Neuron (in vitro differentiated cells): ENCODE data around the gene SEC22C.

Source experiments
- H2AFZ ChIP-seq: one replicate; pipeline ENCODE4 v1.6.1; 2013; ENCODE audit warnings: low read depth, mild to moderate bottlenecking, inconsistent platforms, low read length, moderate library complexity
- H3K27me3 ChIP-seq: one replicate; pipeline ENCODE4 v1.6.1; 2013; ENCODE audit warnings: low read length; ENCODE audit not compliant: insufficient read depth
- H3K36me3 ChIP-seq: one replicate; pipeline ENCODE4 v1.6.1; 2013; ENCODE audit warnings: low read length; ENCODE audit not compliant: insufficient read depth
- H3K4me1 ChIP-seq: one replicate; pipeline ENCODE4 v1.6.1; 2013; ENCODE audit warnings: low read length; ENCODE audit not compliant: insufficient read depth
- H3K4me3 ChIP-seq: 2 replicates; pipeline ENCODE4 v1.5.1; 2013; ENCODE audit warnings: mild to moderate bottlenecking, low read length, moderate library complexity
- H3K9me3 ChIP-seq: one replicate; pipeline ENCODE4 v1.6.1; 2013; ENCODE audit warnings: low read length

Gene SEC22C

DNA sequence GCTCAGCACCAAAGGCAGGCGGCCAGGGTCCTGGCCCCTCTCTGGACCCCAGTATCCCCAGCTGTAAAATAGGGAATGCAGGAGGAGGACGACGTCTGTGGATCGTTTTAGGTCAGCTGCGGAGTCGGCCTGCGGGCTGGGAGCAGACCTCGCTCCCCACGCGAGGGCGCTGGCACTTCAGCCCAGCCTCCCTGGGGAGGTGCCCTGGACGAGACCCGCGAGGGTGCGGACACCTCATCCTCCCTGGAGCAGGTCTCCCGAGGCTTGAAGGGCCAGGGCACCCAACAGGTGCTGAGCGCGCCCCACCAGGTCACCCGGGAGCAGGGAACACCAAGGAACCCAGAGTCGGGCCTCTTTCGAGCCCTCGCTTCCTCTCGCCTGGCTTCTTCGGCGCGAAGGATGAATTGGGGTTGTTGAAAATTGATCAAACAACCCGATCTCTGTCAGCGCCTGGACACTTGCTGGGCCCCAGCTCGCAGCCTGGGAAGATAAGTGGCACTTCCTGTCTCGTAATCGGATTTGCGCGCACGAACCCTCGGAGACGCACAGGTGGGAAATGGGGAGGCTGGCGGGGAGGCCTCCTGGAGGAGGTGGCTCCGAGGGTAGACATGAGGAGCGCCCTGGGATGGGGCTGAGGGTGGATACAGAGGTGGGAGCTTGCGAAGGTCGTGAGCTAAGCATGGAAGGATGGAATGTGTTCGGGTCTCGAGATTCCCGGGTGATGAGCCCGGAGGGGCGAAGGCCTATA, 79.9 kb downstream of the SEC22C start:
- Histone ChIP-seq H3K36me3 (no peaks in the 10 kb centered on the region), H3K27me3 (peaks cover 81% of the 10 kb centered on the region), H2AFZ (peak overlapping the region; percentile 24), H3K4me3 (peak overlapping the region; percentile 13), H3K4me1 (peaks cover 10% of the 10 kb centered on the region), H3K9me3 (no peaks in the 10 kb centered on the region)

DNA sequence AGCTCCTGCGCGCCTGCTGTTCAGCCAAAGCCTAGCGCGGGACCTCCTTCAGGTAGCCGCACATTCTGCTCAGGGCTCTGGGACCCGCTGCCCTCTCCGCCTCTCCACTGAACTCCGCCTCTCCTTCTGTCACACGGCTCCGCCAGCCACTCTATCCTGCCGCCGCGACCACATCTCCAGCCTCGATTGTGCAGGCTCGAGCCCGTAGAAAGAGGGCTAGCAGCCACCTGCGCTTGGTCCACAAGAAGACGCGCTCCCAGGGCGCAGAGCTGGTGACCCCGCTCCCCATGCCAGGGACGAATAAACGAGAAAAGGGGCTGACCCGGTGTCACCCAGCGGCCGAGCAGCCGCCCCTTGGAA, 80.5 kb downstream of the SEC22C start:
- Histone ChIP-seq H3K4me3 (no peak overlapping the region), H3K9me3 (no peaks in the 10 kb centered on the region), H3K27me3 (peaks cover 81% of the 10 kb centered on the region), H2AFZ (no peak overlapping the region), H3K4me1 (peaks cover 14% of the 10 kb centered on the region), H3K36me3 (no peaks in the 10 kb centered on the region)

DNA sequence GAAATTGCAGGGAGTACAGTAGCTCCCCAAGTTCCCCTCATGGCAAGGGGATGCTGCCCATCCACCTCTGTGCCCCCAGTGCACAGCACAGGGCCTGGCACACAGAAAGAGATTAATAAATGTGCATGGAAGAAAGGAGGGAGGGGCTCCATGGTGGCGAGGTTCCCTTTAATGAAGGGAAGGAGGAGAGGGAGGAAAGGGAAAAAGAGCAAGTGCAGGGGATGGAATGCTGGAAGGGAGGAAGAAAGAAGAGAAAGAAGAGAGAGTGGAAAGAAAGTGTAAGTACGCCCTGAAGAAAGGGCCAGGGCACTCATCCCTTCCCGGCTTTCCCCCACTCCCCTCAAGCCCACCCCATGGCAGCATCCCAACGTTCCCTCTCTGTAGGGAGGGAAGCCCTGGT, 80.9 kb downstream of the SEC22C start:
- no peak overlapping the region for H3K4me3 ChIP-seq
- no peaks in the 10 kb centered on the region for H3K9me3 ChIP-seq

DNA sequence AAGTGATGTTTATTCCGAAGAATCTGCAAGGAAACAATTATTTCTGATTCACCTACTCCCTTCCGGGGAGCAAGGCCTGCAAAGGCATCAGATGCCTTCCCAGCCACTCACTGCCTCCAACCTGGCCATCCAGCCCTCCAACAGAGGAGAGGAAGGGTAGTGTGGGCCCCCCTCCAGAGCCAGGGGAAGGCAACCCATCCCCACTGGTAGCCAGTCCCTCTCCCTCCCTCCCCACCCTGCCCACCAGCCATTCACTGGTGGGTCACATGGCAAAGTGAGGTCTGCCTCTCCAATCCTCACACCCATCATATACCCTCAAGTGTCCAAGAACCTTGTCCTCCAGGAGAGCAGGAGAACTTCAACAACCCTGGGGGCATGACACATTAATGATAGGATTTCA, 81.7 kb downstream of the SEC22C start:
- Histone ChIP-seq H2AFZ (no peak overlapping the region), H3K9me3 (no peaks in the 10 kb centered on the region), H3K27me3 (peaks cover 71% of the 10 kb centered on the region), H3K4me3 (no peak overlapping the region), H3K36me3 (no peaks in the 10 kb centered on the region), H3K4me1 (peaks cover 16% of the 10 kb centered on the region)

More for the DNA sequence above, 80.9 kb downstream of the SEC22C start:
- H2AFZ ChIP-seq = no peak overlapping the region
- H3K36me3 ChIP-seq = no peaks in the 10 kb centered on the region
- H3K4me1 ChIP-seq = peaks cover 16% of the 10 kb centered on the region
- peaks cover 78% of the 10 kb centered on the region for H3K27me3 ChIP-seq

DNA sequence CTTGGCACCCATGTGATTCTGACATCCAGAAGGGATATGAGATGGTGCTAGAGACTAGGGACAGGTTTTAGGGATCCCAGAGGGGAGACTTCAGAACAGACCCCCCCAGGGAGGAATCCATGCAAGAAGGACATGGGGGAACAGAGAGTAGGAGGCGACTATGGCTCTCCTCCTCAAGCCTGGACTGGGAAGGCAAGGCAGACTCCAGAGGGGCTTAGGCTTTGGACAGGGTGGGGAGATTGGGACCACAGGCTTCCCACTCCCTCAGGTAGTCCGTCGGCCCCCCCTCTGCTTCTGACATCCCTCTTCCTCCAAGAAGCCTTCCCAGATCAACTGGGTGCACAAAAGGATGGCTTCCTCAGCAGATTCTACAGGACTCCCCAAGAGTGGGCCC, 82.3 kb downstream of the SEC22C start:
- Histone ChIP-seq H3K4me1 (peaks cover 16% of the 10 kb centered on the region), H3K9me3 (no peaks in the 10 kb centered on the region), H3K27me3 (peaks cover 68% of the 10 kb centered on the region), H3K36me3 (no peaks in the 10 kb centered on the region), H2AFZ (no peak overlapping the region), H3K4me3 (no peak overlapping the region)

DNA sequence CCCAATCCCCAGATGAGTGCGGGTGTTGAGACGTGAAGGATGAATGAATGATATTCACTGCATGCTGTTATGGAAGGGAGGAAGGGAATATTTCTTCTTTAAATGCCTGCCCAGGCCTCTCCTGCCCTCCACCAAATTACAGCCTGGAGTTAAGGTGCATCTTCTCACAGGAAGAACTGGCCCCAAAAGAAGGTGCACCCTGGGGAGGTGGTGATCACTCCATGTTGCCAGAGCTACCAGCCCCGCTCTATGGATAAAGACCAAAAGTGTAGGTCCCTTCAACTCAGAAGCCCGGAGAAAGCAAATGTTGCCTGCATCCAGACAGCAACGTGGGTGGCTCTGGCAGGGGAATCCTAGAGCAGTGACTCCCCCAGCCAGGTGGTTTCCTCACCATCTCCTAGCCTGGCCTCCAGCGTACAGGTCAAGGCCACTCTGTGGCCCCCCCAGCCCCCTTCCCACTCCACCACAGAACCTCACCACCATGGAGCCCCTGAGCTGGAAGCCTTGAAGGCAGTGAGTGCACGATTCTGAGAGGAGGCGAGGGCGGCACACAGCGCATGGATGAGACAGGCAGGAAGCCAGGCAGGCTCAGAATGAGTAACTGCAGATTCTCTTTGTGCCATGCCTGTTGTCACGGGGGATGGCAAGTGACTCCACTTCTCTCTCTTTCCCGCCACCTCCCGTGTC, 82.8 kb downstream of the SEC22C start:
- Histone ChIP-seq H3K4me1 (peaks cover 16% of the 10 kb centered on the region), H3K4me3 (no peak overlapping the region), H3K9me3 (no peaks in the 10 kb centered on the region), H2AFZ (no peak overlapping the region), H3K36me3 (no peaks in the 10 kb centered on the region), H3K27me3 (peaks cover 63% of the 10 kb centered on the region)

DNA sequence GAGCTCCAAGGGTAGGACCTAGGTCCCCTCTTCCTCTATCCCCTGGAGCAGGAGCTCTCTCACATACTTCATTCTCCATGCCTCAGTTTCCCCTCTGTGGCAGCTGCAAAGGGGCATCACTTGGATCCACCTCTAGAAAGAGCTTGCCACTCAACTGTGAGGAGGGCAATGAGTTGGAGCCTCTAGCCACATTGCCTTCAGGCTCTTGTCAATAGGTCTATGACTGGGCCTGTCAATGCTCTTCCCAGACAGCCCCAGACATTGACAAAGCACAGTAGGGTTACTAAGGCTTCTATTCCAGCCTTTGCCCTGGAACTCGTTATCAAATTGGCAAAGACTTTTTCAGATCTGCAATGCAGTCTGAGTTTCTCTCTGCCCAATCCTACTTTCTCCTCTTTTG, 83.7 kb downstream of the SEC22C start:
- Histone ChIP-seq H3K9me3 (no peaks in the 10 kb centered on the region), H3K4me3 (no peak overlapping the region), H2AFZ (no peak overlapping the region), H3K36me3 (no peaks in the 10 kb centered on the region), H3K4me1 (peaks cover 16% of the 10 kb centered on the region), H3K27me3 (peaks cover 58% of the 10 kb centered on the region)
